ENCODE measurements around the gene KRTAP22-2.

Gene KRTAP22-2

DNA sequence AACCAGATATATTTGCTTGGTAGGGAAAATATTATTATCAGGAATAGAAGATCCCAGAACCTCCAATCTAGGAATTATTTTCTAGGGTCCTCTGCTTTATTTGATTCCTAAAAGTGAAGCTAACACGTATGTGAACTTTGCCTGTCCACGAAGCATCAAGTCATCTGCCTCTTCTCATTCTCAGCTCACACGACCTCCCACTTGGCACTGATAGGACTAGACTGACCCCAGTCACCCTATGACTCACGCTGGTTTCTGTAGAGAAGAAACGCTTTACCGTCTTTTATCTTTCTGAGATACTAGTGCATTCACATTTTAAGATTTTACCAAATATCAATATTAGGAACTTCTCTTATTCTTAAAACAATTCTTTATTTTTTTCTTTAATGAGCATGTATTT lies 27.1 kb downstream of the KRTAP22-2 start:
- DNase-seq (ENCODE audit: low read depth) = no peak

DNA sequence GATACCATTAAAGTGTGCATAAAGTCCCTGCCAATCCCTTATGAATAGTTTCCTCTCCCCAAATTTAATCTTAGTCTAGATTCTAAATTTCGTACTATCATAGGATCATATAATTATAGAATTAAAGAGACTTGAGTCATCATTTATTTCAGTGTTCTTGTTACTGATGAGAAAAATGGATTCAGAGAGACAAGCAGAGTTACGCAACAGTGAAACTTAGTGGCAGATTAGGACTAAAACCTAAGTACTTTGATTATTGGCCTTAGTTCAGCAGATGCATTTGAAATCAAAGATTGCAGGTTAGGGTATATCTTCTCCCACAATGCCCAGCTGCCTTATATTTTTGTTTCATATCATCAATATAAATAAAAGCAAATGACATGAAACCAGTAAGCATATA lies 28.2 kb downstream of the KRTAP22-2 start:
- DNase-seq (ENCODE audit: low read depth) = no peak

- DNase-seq (ENCODE audit: low read depth) = no peak
Measured at GRCh38 chr21:30561264-30561895, 28.8 kb downstream of the KRTAP22-2 start, which contains the start of gene KRTAP19-7. Gene KRTAP19-7 (minus strand): TSS chr21:30561314. CDS start chr21:30561289, 25 bp downstream.

GRCh38 chr21:30555095-30555494 lies 35.1 kb downstream of the KRTAP22-2 start:
- DNase-seq (ENCODE audit: low read depth) = no peak

DNA sequence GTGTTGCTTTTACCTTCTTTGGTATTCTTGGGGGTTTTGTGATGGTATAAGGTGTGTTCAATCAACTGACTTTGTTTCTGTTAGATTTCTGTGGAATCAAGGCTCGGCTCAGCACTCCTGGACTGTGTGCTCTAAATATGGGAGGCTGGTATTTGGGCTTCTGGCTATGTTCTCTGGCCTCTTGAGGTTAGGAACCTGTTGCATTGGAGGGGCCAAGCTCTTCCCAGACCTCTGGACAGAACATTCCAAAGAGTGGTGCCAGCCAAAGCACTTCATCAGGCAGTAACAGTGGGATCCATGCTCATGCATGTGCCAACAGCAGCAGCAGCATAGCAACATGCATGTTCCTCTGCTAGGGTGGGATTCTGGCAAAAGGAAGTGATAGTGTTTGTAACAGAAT lies 37.4 kb downstream of the KRTAP22-2 start:
- no peak for DNase-seq (ENCODE audit: low read depth)

- DNase-seq (ENCODE audit: low read depth) = no peak
Measured at GRCh38 chr21:30541764-30542163, 48.4 kb downstream of the KRTAP22-2 start, which contains the start of gene KRTAP19-6. Gene KRTAP19-6 (minus strand): TSS chr21:30541864. CDS start chr21:30541833, 31 bp downstream.
